ENCODE results near the gene RASD2. TPM values are rescaled to one million over a fixed set of nuclear protein-coding genes. Genes with fewer than 3 reads are reported as not detected.

RASD2 gene
- polyA plus RNA-seq, 4 donors, result 0.54 to 3.7 (median 1.7) TPM

DNA sequence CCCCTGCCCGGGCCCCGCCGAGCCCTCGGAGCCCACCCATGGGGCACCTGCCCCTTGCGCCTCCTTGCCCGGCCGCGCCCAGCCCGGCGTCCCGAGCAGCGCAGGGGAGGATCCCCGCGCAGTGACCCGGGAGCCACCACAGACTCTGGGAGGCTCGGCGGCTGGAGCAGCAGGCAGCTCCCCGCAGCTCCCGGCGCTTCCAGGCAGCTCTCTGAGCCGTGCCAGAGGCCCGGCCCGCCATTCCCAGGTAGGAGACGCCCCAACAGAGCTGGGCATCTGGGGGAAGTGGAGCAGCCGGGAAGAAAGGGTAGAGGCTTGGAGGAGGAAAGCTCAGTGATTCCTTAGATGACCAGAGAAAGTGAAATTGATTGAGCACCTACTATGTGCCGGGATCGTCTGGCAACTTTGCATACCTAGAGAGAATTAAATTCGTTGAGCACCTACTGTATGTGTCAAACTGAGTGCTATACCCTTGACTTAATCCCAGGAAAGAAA, 670 bp downstream of the RASD2 start:
- no peak overlapping the region for H3K27ac ChIP-seq (ENCODE audit: low read depth in 1 of 3, low read length in 2 of 3)

DNA sequence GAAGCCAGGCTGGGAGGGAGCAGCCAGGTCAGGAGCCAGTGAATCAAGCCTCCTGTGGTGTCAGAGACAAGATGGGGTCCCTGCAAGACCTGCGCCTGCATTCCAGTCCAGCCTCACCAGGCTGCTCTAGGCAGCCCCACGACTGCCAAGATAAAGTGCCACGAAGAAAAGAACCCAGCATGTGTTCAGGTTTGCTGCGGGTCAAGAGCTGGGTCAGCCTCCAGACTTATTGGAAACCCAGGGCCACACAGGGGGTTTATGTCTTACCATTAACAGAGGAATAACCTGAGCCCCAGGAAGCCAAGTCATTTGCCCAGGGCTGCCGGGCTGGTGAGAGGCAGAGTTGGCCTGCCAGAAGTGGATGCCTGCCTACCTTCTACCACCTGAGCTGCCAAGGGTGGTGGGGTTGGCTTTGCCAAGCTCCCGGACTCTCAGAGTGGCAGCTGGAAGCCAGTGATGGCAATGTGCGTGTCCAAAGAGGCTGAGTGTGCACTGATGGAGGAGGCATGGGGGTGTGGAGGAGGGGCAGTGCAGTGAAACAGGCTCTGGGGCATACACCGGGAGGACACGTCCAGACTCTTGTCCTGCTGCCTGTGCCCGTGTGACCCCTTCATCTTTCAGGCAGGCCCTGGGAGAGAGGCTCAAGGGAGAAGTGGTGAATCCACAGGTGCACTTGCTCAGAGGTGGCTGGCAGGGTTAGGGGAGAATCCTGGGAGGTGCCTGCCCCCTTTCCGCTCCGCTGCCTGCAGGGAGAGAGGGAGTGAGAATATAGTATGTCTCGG, 1.7 kb downstream of the RASD2 start:
- 61 to 74% (median 65%) methylated on average over 13 of the region's 13 CpGs for WGBS, 3 donors
- no peak for DNase-seq
- H3K27ac ChIP-seq (ENCODE audit: low read depth in 1 of 3, low read length in 2 of 3), result no peak overlapping the region
- peaks cover 0 to 12% (median 0%) of the 10 kb centered on the region in 3 donors for H3K4me1 ChIP-seq (ENCODE audit: control insufficient read depth in 3 of 3, insufficient read depth in 2 of 3, low read depth in 1 of 3, low read length in 2 of 3)
- no peak for FAIRE-seq
- peak overlapping the region in 2 of 3 donors; percentile 0 to 34 for H3K4me3 ChIP-seq (ENCODE audit: low read depth in 1 of 3, low read length in 3 of 3)
- H3K27me3 ChIP-seq (ENCODE audit: control insufficient read depth in 3 of 3, insufficient read depth in 3 of 3, low read length in 3 of 3), result peaks cover 4 to 56% (median 8%) of the 10 kb centered on the region in 3 donors
- no peaks in the 10 kb centered on the region for H3K9me3 ChIP-seq (ENCODE audit: control insufficient read depth in 2 of 2, insufficient read depth in 1 of 2, low read depth in 1 of 2, low read length in 1 of 2)
- H3K36me3 ChIP-seq (ENCODE audit: control insufficient read depth in 3 of 3, insufficient read depth in 2 of 3, low read depth in 1 of 3, low read length in 3 of 3), result no peaks in the 10 kb centered on the region

More for the DNA sequence above, 670 bp downstream of the RASD2 start:
- Histone ChIP-seq H3K27me3 (ENCODE audit: control insufficient read depth in 3 of 3, insufficient read depth in 3 of 3, low read length in 3 of 3) (peaks cover 4 to 56% (median 8%) of the 10 kb centered on the region in 3 donors), H3K4me3 (ENCODE audit: low read depth in 1 of 3, low read length in 3 of 3) (peak overlapping the region; percentile 34 to 49 (median 49)), H3K9me3 (ENCODE audit: control insufficient read depth in 2 of 2, insufficient read depth in 1 of 2, low read depth in 1 of 2, low read length in 1 of 2) (no peaks in the 10 kb centered on the region), H3K4me1 (ENCODE audit: control insufficient read depth in 3 of 3, insufficient read depth in 2 of 3, low read depth in 1 of 3, low read length in 2 of 3) (peaks cover 0 to 12% (median 0%) of the 10 kb centered on the region in 3 donors), H3K36me3 (ENCODE audit: control insufficient read depth in 3 of 3, insufficient read depth in 2 of 3, low read depth in 1 of 3, low read length in 3 of 3) (no peaks in the 10 kb centered on the region)
- FAIRE-seq, result no peak
- peak; percentile 20 to 43 for DNase-seq
- WGBS, 3 donors, result 6 to 7% (median 6%) methylated on average over 23 to 28 of the region's 28 CpGs

DNA sequence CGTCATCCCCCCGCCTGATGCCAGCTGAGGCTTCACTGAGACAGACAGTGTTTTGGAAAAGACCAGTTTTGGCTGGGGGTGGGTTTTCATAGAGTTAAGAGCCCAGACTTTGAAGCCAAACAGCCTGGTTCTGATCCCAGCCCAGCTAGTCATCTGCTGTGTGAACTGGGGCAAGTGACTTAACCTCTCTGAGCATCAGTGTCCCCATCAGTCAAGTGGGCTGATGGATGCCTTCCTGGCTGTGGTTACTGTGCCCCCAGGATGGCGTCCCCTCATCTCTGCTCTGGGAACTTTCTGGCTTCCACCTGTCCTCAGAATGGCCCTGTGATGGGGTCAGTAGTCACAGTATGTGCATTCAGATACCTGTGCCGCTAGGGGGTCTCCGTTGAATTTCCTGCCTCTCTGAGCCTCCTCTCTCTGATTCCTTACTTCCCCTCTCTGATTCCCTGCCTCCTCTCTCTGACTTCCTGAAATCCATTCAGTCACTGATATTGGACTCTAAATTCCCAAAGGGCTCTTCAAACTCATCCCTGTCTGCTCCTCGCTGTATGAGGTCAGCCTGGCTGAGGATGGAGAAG, 2.4 kb downstream of the RASD2 start:
- H3K4me3 ChIP-seq (ENCODE audit: low read depth in 1 of 3, low read length in 3 of 3), result no peak overlapping the region
- no peak for DNase-seq
- H3K36me3 ChIP-seq (ENCODE audit: control insufficient read depth in 3 of 3, insufficient read depth in 2 of 3, low read depth in 1 of 3, low read length in 3 of 3), result no peaks in the 10 kb centered on the region
- peaks cover 4 to 59% (median 8%) of the 10 kb centered on the region in 3 donors for H3K27me3 ChIP-seq (ENCODE audit: control insufficient read depth in 3 of 3, insufficient read depth in 3 of 3, low read length in 3 of 3)
- no peak overlapping the region for H3K27ac ChIP-seq (ENCODE audit: low read depth in 1 of 3, low read length in 2 of 3)
- H3K9me3 ChIP-seq (ENCODE audit: control insufficient read depth in 2 of 2, insufficient read depth in 1 of 2, low read depth in 1 of 2, low read length in 1 of 2), result no peaks in the 10 kb centered on the region
- peaks cover 0 to 12% (median 0%) of the 10 kb centered on the region in 3 donors for H3K4me1 ChIP-seq (ENCODE audit: control insufficient read depth in 3 of 3, insufficient read depth in 2 of 3, low read depth in 1 of 3, low read length in 2 of 3)
- no peak for FAIRE-seq
- WGBS, 3 donors, result 54 to 65% (median 62%) methylated on average over 6 of the region's 6 CpGs

DNA sequence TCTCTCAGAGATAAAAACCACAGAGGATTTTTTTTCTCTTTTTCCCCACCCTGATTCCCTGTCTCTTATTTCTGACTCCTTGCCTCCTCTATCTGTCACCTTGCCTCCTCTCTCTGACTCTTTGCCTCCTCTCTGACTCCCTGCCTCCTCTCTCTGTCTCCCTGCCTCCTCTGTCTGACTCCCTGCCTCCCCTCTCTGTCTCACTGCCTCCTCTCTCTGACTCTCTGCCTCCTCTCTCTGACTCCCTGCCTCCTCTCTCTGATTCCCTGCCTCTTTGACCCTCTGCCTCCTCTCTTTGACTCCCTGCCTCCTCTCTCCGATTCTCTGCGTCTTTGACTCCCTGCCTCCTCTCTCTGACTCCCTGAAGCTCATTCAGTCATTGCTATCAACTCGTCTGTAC, 3.1 kb downstream of the RASD2 start:
- H3K4me3 ChIP-seq (ENCODE audit: low read depth in 1 of 3, low read length in 3 of 3), result no peak overlapping the region
- no peaks in the 10 kb centered on the region for H3K36me3 ChIP-seq (ENCODE audit: control insufficient read depth in 3 of 3, insufficient read depth in 2 of 3, low read depth in 1 of 3, low read length in 3 of 3)
- peaks cover 0 to 12% (median 0%) of the 10 kb centered on the region in 3 donors for H3K4me1 ChIP-seq (ENCODE audit: control insufficient read depth in 3 of 3, insufficient read depth in 2 of 3, low read depth in 1 of 3, low read length in 2 of 3)
- FAIRE-seq (no peak), DNase-seq (no peak)
- peaks cover 4 to 57% (median 8%) of the 10 kb centered on the region in 3 donors for H3K27me3 ChIP-seq (ENCODE audit: control insufficient read depth in 3 of 3, insufficient read depth in 3 of 3, low read length in 3 of 3)
- 49 to 52% (median 52%) methylated on average over 3 of the region's 3 CpGs for WGBS, 3 donors
- no peaks in the 10 kb centered on the region for H3K9me3 ChIP-seq (ENCODE audit: control insufficient read depth in 2 of 2, insufficient read depth in 1 of 2, low read depth in 1 of 2, low read length in 1 of 2)
- H3K27ac ChIP-seq (ENCODE audit: low read depth in 1 of 3, low read length in 2 of 3), result no peak overlapping the region

DNA sequence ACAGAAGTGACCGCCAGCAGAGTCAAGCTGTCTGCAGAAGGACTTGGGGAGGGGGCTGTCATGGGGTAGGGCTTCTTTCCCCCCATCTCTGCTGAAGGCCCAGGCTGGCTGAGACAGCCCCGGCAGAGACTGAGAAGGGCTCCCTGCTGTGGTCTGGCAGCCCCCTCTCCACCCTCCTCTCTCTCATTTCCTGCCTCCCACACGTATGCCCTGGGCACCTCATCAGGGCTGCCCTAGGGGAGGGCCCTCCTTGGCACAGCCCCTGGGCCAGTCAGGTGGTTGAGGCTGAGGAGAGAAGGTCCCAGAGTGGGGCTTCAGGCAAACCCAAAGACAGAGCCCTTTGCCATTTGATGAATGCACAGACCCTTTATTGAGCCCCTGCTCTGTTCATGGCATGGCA, 3.6 kb downstream of the RASD2 start:
- FAIRE-seq (no peak), DNase-seq (no peak)
- H3K27ac ChIP-seq (ENCODE audit: low read depth in 1 of 3, low read length in 2 of 3), result no peak overlapping the region
- H3K4me3 ChIP-seq (ENCODE audit: low read depth in 1 of 3, low read length in 3 of 3), result no peak overlapping the region
- H3K9me3 ChIP-seq (ENCODE audit: control insufficient read depth in 2 of 2, insufficient read depth in 1 of 2, low read depth in 1 of 2, low read length in 1 of 2), result no peaks in the 10 kb centered on the region
- H3K36me3 ChIP-seq (ENCODE audit: control insufficient read depth in 3 of 3, insufficient read depth in 2 of 3, low read depth in 1 of 3, low read length in 3 of 3), result no peaks in the 10 kb centered on the region
- WGBS, 3 donors, result 21 to 32% (median 22%) methylated on average over 3 of the region's 3 CpGs
- H3K4me1 ChIP-seq (ENCODE audit: control insufficient read depth in 3 of 3, insufficient read depth in 2 of 3, low read depth in 1 of 3, low read length in 2 of 3), result peaks cover 0 to 12% (median 0%) of the 10 kb centered on the region in 3 donors
- peaks cover 4 to 52% (median 8%) of the 10 kb centered on the region in 3 donors for H3K27me3 ChIP-seq (ENCODE audit: control insufficient read depth in 3 of 3, insufficient read depth in 3 of 3, low read length in 3 of 3)

DNA sequence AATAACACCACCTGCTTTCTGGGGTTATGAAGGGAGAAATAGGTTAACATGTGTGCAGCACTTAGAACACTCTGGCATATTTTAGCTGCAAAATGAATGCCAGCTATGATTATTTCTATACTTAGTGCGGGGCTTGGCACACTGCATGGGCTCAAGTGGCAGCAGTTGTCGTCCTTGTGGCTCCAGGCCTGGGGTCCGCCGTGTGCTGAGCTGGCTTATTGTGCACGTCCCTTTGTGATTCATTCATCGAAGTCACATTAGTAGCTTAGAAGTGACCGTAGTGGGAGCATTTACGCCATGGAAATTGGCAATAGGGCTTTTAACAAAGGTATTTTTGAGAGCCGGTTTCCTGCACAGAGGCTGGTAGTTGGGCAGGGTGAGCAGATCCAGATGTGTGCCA, 4.2 kb downstream of the RASD2 start:
- 77 to 85% (median 82%) methylated on average over 9 of the region's 9 CpGs for WGBS, 3 donors
- no peak for DNase-seq

DNA sequence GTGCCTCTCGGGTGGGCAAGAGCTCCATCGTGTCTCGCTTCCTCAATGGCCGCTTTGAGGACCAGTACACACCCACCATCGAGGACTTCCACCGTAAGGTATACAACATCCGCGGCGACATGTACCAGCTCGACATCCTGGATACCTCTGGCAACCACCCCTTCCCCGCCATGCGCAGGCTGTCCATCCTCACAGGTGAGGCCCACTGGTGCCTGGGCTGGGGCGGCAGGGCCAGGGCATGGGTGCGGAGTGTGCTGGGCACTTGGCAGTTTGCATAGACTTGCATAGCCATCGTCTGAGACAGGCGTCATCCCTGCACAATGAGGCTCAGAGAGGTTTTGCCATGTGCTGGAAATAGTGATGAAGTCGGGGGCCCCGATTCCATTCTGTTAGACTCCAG, 6.3 kb downstream of the RASD2 start:
- Histone ChIP-seq H3K36me3 (ENCODE audit: control insufficient read depth in 3 of 3, insufficient read depth in 2 of 3, low read depth in 1 of 3, low read length in 3 of 3) (no peaks in the 10 kb centered on the region), H3K4me3 (ENCODE audit: low read depth in 1 of 3, low read length in 3 of 3) (no peak overlapping the region), H3K9me3 (ENCODE audit: control insufficient read depth in 2 of 2, insufficient read depth in 1 of 2, low read depth in 1 of 2, low read length in 1 of 2) (no peaks in the 10 kb centered on the region), H3K27me3 (ENCODE audit: control insufficient read depth in 3 of 3, insufficient read depth in 3 of 3, low read length in 3 of 3) (peaks cover 0 to 37% (median 4%) of the 10 kb centered on the region in 3 donors), H3K4me1 (ENCODE audit: control insufficient read depth in 3 of 3, insufficient read depth in 2 of 3, low read depth in 1 of 3, low read length in 2 of 3) (no peaks in the 10 kb centered on the region), H3K27ac (ENCODE audit: low read depth in 1 of 3, low read length in 2 of 3) (no peak overlapping the region)
- FAIRE-seq (no peak), DNase-seq (no peak)
- 84 to 91% (median 89%) methylated on average over 18 of the region's 18 CpGs for WGBS, 3 donors

More for the DNA sequence above, 4.2 kb downstream of the RASD2 start:
- H3K4me3 ChIP-seq (ENCODE audit: low read depth in 1 of 3, low read length in 3 of 3), result no peak overlapping the region
- H3K27me3 ChIP-seq (ENCODE audit: control insufficient read depth in 3 of 3, insufficient read depth in 3 of 3, low read length in 3 of 3), result peaks cover 4 to 51% (median 8%) of the 10 kb centered on the region in 3 donors
- H3K4me1 ChIP-seq (ENCODE audit: control insufficient read depth in 3 of 3, insufficient read depth in 2 of 3, low read depth in 1 of 3, low read length in 2 of 3), result peaks cover 0 to 10% (median 0%) of the 10 kb centered on the region in 3 donors
- no peaks in the 10 kb centered on the region for H3K9me3 ChIP-seq (ENCODE audit: control insufficient read depth in 2 of 2, insufficient read depth in 1 of 2, low read depth in 1 of 2, low read length in 1 of 2)
- H3K36me3 ChIP-seq (ENCODE audit: control insufficient read depth in 3 of 3, insufficient read depth in 2 of 3, low read depth in 1 of 3, low read length in 3 of 3), result no peaks in the 10 kb centered on the region
- H3K27ac ChIP-seq (ENCODE audit: low read depth in 1 of 3, low read length in 2 of 3), result no peak overlapping the region
- FAIRE-seq, result no peak

DNA sequence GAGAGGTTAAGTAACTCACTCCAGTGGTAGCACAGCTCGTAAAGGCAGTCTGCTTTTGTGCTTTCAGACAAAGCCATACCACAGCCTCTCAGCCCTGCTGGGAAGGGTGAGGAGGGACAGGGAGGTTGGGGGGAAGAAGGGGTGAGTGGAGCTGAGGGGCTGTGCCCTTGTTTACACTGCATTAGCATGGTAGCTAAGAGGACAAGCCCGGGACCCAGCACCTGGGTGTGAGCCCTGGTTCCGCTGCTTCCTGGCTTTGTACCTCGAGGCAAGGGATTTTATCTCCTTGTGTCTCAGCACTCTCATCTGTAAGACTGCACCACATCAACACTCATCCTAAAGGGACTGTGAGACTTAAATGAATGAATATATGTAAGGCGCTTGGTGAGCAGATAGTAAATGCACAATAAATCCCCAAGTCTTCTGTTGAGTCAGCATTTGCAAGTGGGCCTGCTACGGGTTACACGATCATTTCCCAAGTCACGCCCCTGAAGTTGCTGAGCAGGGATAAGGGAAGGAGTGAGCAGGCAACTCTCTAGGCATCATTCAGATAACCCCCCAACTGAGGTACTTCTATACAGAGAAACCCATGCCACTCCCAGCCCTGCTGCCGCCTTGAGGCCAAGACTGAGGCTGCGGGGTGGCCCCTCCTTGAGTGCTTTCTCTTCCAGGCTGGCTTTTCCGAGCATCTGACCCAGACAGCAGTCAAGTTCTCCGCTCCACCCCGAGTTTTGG, 7.5 kb downstream of the RASD2 start:
- Histone ChIP-seq H3K36me3 (ENCODE audit: control insufficient read depth in 3 of 3, insufficient read depth in 2 of 3, low read depth in 1 of 3, low read length in 3 of 3) (no peaks in the 10 kb centered on the region), H3K4me1 (ENCODE audit: control insufficient read depth in 3 of 3, insufficient read depth in 2 of 3, low read depth in 1 of 3, low read length in 2 of 3) (no peaks in the 10 kb centered on the region), H3K27ac (ENCODE audit: low read depth in 1 of 3, low read length in 2 of 3) (no peak overlapping the region), H3K9me3 (ENCODE audit: control insufficient read depth in 2 of 2, insufficient read depth in 1 of 2, low read depth in 1 of 2, low read length in 1 of 2) (no peaks in the 10 kb centered on the region), H3K4me3 (ENCODE audit: low read depth in 1 of 3, low read length in 3 of 3) (no peak overlapping the region), H3K27me3 (ENCODE audit: control insufficient read depth in 3 of 3, insufficient read depth in 3 of 3, low read length in 3 of 3) (peaks cover 0 to 25% (median 2%) of the 10 kb centered on the region in 3 donors)
- no peak for FAIRE-seq
- DNase-seq, result no peak
- WGBS, 3 donors, result 37 to 64% (median 43%) methylated on average over 13 of the region's 13 CpGs

Measured in small intestine (tissue), 7 donors.